ENCODE measurements around the gene MYCBPAP. TPM values are rescaled to one million over a fixed set of nuclear protein-coding genes. Genes with fewer than 3 reads are reported as not detected.

Gene MYCBPAP
- total and polyA plus RNA-seq, 2 donors (not counting 1 experiment from before 2014, with no cell fraction given), result 0.16 to 3.0 TPM

DNA sequence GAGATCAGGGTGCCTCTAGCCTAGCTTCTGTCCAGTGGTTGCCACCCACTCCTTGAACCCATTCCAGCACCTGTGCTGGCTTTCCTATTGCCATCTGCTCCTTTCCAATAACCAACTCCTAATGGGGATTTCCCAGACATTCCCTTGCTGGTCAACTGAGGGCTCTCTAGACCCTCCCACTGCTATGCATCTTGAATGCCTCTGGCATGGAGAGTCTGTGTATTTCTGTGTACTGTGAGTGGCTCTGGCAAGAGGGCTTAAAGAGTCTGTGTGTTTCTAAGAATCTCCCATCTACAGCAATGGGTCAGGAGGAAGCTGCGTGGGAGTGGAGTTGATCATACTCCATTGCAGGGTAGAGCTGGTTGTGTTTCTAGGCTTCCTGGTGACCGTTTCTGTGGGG is 13.3 kb downstream of the MYCBPAP start:
- Histone ChIP-seq H3K27me3 (ENCODE audit: control insufficient read depth, insufficient read depth, low read length) (peaks cover 10% of the 10 kb centered on the region), H3K79me2 (ENCODE audit: control insufficient read depth, insufficient read depth, low read length) (no peaks in the 10 kb centered on the region), H3K9me3 (ENCODE audit: control insufficient read depth, insufficient read depth, low read depth, low read length) (no peaks in the 10 kb centered on the region), H4K20me1 (ENCODE audit: control insufficient read depth, extremely low read depth, insufficient read depth, low read length) (no peaks in the 10 kb centered on the region), H3K36me3 (ENCODE audit: control insufficient read depth, insufficient read depth, low read length) (no peaks in the 10 kb centered on the region), H3K27ac (ENCODE audit: insufficient read depth, low read length) (no peak overlapping the region), H3K4me2 (ENCODE audit: extremely low read depth, insufficient read depth, low read length) (no peak overlapping the region), H3K4me1 (ENCODE audit: control insufficient read depth, extremely low read depth, insufficient read depth, low read length) (no peaks in the 10 kb centered on the region), H3K9ac (ENCODE audit: insufficient read depth, low read length) (no peak overlapping the region), H3K4me3 (replicated peaks in 1 of 4; ENCODE audit: control extremely low read depth in 1 of 4, insufficient read depth in 1 of 4, low read depth in 3 of 4, low read length in 4 of 4) (no peak overlapping the region), H2AFZ (ENCODE audit: low read length) (no peak overlapping the region)
- DNase-seq (ENCODE audit: low read depth in 2 of 2), result no peak
- TF ChIP-seq EZH2 (IDR thresholded peaks at IDR 0.05; ENCODE audit: low read length, missing control alignments), result no peak
- TF ChIP-seq, protein P1, sequence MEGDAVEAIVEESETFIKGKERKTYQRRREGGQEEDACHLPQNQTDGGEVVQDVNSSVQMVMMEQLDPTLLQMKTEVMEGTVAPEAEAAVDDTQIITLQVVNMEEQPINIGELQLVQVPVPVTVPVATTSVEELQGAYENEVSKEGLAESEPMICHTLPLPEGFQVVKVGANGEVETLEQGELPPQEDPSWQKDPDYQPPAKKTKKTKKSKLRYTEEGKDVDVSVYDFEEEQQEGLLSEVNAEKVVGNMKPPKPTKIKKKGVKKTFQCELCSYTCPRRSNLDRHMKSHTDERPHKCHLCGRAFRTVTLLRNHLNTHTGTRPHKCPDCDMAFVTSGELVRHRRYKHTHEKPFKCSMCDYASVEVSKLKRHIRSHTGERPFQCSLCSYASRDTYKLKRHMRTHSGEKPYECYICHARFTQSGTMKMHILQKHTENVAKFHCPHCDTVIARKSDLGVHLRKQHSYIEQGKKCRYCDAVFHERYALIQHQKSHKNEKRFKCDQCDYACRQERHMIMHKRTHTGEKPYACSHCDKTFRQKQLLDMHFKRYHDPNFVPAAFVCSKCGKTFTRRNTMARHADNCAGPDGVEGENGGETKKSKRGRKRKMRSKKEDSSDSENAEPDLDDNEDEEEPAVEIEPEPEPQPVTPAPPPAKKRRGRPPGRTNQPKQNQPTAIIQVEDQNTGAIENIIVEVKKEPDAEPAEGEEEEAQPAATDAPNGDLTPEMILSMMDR (conservative IDR thresholded peaks at IDR 0.05 in 1 of 2, IDR thresholded peaks at IDR 0.05 in 1 of 2; ENCODE audit: low read depth in 1 of 2, low read length in 2 of 2), result no peak

- Histone ChIP-seq H3K9me3 (ENCODE audit: control insufficient read depth, insufficient read depth, low read depth, low read length) (no peaks in the 10 kb centered on the region), H3K27me3 (ENCODE audit: control insufficient read depth, insufficient read depth, low read length) (peaks cover 11% of the 10 kb centered on the region), H2AFZ (ENCODE audit: low read length) (no peak overlapping the region), H3K79me2 (ENCODE audit: control insufficient read depth, insufficient read depth, low read length) (no peaks in the 10 kb centered on the region), H4K20me1 (ENCODE audit: control insufficient read depth, extremely low read depth, insufficient read depth, low read length) (no peaks in the 10 kb centered on the region), H3K9ac (ENCODE audit: insufficient read depth, low read length) (no peak overlapping the region), H3K36me3 (ENCODE audit: control insufficient read depth, insufficient read depth, low read length) (no peaks in the 10 kb centered on the region), H3K27ac (ENCODE audit: insufficient read depth, low read length) (no peak overlapping the region), H3K4me2 (ENCODE audit: extremely low read depth, insufficient read depth, low read length) (no peak overlapping the region), H3K4me1 (ENCODE audit: control insufficient read depth, extremely low read depth, insufficient read depth, low read length) (no peaks in the 10 kb centered on the region), H3K4me3 (replicated peaks in 1 of 4; ENCODE audit: control extremely low read depth in 1 of 4, insufficient read depth in 1 of 4, low read depth in 3 of 4, low read length in 4 of 4) (no peak overlapping the region)
- no peak for DNase-seq (ENCODE audit: low read depth in 2 of 2)
- TF ChIP-seq EZH2 (IDR thresholded peaks at IDR 0.05; ENCODE audit: low read length, missing control alignments), result no peak
- TF ChIP-seq, protein P1 (conservative IDR thresholded peaks at IDR 0.05 in 1 of 2, IDR thresholded peaks at IDR 0.05 in 1 of 2; ENCODE audit: low read depth in 1 of 2, low read length in 2 of 2), result no peak
These were observed 14.5 kb downstream of the MYCBPAP start for GRCh38 chr17:50522766-50523165.

GRCh38 chr17:50523208-50523607 is 15.0 kb downstream of the MYCBPAP start:
- no peak overlapping the region for H3K27ac ChIP-seq (ENCODE audit: insufficient read depth, low read length)
- TF ChIP-seq, protein P1 (conservative IDR thresholded peaks at IDR 0.05 in 1 of 2, IDR thresholded peaks at IDR 0.05 in 1 of 2; ENCODE audit: low read depth in 1 of 2, low read length in 2 of 2), result no peak
- TF ChIP-seq EZH2 (IDR thresholded peaks at IDR 0.05; ENCODE audit: low read length, missing control alignments), result no peak
- no peaks in the 10 kb centered on the region for H3K79me2 ChIP-seq (ENCODE audit: control insufficient read depth, insufficient read depth, low read length)
- DNase-seq (ENCODE audit: low read depth in 2 of 2), result no peak
- H3K36me3 ChIP-seq (ENCODE audit: control insufficient read depth, insufficient read depth, low read length), result no peaks in the 10 kb centered on the region
- no peak overlapping the region for H3K4me2 ChIP-seq (ENCODE audit: extremely low read depth, insufficient read depth, low read length)
- H3K4me3 ChIP-seq (replicated peaks in 1 of 4; ENCODE audit: control extremely low read depth in 1 of 4, insufficient read depth in 1 of 4, low read depth in 3 of 4, low read length in 4 of 4), result no peak overlapping the region
- no peaks in the 10 kb centered on the region for H3K4me1 ChIP-seq (ENCODE audit: control insufficient read depth, extremely low read depth, insufficient read depth, low read length)
- H3K27me3 ChIP-seq (ENCODE audit: control insufficient read depth, insufficient read depth, low read length), result peaks cover 11% of the 10 kb centered on the region
- no peak overlapping the region for H2AFZ ChIP-seq (ENCODE audit: low read length)
- no peak overlapping the region for H3K9ac ChIP-seq (ENCODE audit: insufficient read depth, low read length)
- H3K9me3 ChIP-seq (ENCODE audit: control insufficient read depth, insufficient read depth, low read depth, low read length), result no peaks in the 10 kb centered on the region
- H4K20me1 ChIP-seq (ENCODE audit: control insufficient read depth, extremely low read depth, insufficient read depth, low read length), result no peaks in the 10 kb centered on the region
